HepG2 (cell line): ENCODE measurements around the gene DOCK4. TPM values are rescaled to one million over a fixed set of nuclear protein-coding genes. Genes with fewer than 3 reads are reported as not detected.
A peak's percentile ranks its signal among the peaks of the same experiment; 100 is the strongest.

ENCODE experiments used
- ATAC-seq: fragments of 200-7000 bp; cut with Tn5 transposase; 3 replicates; pipeline ENCODE4 v1.9.1; 2020; ENCODE audit warnings: mild to moderate bottlenecking, moderate library complexity
- BruUV-seq: library from RNA; stranded (reverse); fragments of 400-500 nt; replicated peaks from 2 replicates; lab custom pipeline; 2021; lab: Mats Ljungman, UMichigan
- CTCF ChIA-PET: fragments of 300-600 bp; formaldehyde crosslinking; extraction: SDS; loops from one replicate; lab custom pipeline; 2021; ENCODE audit warnings: low total read pairs, inconsistent platforms, low intra/inter-chr PET ratio; lab: Yijun Ruan, JAX
- POLR2A ChIA-PET: fragments of 350-600 bp; sonication (Branson Sonifier 250); formaldehyde crosslinking; loops from one replicate; lab custom pipeline; 2020; ENCODE audit warnings: antibody characterized with exemption, inconsistent platforms; lab: Yijun Ruan, JAX
- DNase-seq: peaks from one replicate; pipeline ENCODE4 v3.0.0-alpha.2; 2015; ENCODE audit warnings: low spot score
- FAIRE-seq: peaks from 3 replicates; lab custom pipeline; 2011; peaks lifted over from hg19 to GRCh38; lab: Jason Lieb, UNC
- H2AFZ ChIP-seq: one replicate; pipeline ENCODE4 v1.6.1; 2011; ENCODE audit warnings: low read length, inconsistent platforms
- H3K27ac ChIP-seq: fragments of 300-600 bp; 3 replicates; pipeline ENCODE4 v1.8.0; 2011; ENCODE audit warnings: mixed run types, mild to moderate bottlenecking, mixed read lengths, low read length, inconsistent platforms; ENCODE audit not compliant: insufficient read depth; ENCODE audit errors: extremely low read length
- H3K27me3 ChIP-seq, 2 experiments: fragments of 200-600 bp in 1 of 2; 2 replicates in 1 of 2; 3 replicates in 1 of 2; pipeline versions ENCODE4 v1.6.0 to v1.8.0; 2011; ENCODE audit warnings: low read length in 2 of 2, mild to moderate bottlenecking in 2 of 2, moderate library complexity in 2 of 2, inconsistent platforms in 1 of 2; ENCODE audit not compliant: insufficient read depth in 2 of 2, control insufficient read depth in 1 of 2
- H3K36me3 ChIP-seq, 2 experiments: fragments of 200-600 bp in 1 of 2; replicated peaks in 1 of 2; 2 replicates in 1 of 2; 3 replicates in 1 of 2; pipeline versions ENCODE4 v1.5.1 to v1.8.0; 2011; ENCODE audit warnings: low read length in 2 of 2, inconsistent platforms in 1 of 2; ENCODE audit not compliant: insufficient read depth in 2 of 2, control insufficient read depth in 1 of 2
- H3K4me1 ChIP-seq: 2 replicates; pipeline ENCODE4 v1.5.1; 2012; ENCODE audit warnings: low read length, inconsistent platforms; ENCODE audit not compliant: insufficient read depth
- H3K4me2 ChIP-seq: 2 replicates; pipeline ENCODE4 v1.6.0; 2011; ENCODE audit warnings: low read depth, low read length, inconsistent platforms
- H3K4me3 ChIP-seq, 3 experiments: fragments of 200-600 bp in 1 of 3; sonication (generic), shearing (Covaris generic) in 1 of 3; replicated peaks in 1 of 3; 2 replicates each; pipeline ENCODE4 v1.5.1; 2011 to 2016; ENCODE audit warnings: low read length in 3 of 3, inconsistent platforms in 2 of 3, low read depth in 2 of 3, mild to moderate bottlenecking in 2 of 3, control low read depth in 1 of 3, mixed read lengths in 1 of 3; ENCODE audit not compliant: insufficient read depth in 1 of 3
- H3K79me2 ChIP-seq: one replicate; pipeline ENCODE4 v1.6.1; 2011; ENCODE audit warnings: low read length, inconsistent platforms; ENCODE audit not compliant: insufficient read depth
- H3K9ac ChIP-seq: 2 replicates; pipeline ENCODE4 v1.6.0; 2011; ENCODE audit warnings: mild to moderate bottlenecking, low read depth, low read length, inconsistent platforms; ENCODE audit not compliant: insufficient read depth
- H3K9me3 ChIP-seq: 2 replicates; pipeline ENCODE4 v1.5.1; 2012; ENCODE audit warnings: mild to moderate bottlenecking, low read length
- H4K20me1 ChIP-seq: 2 replicates; pipeline ENCODE4 v1.6.0; 2011; ENCODE audit warnings: inconsistent platforms, mild to moderate bottlenecking, low read length, moderate library complexity; ENCODE audit not compliant: insufficient read depth
- BCL6 ChIP-seq: IDR thresholded peaks from 2 replicates; pipeline ENCODE4 v1.6.1; 2016; ENCODE audit warnings: missing genetic modification reagents, missing compliant biosample characterization
- CEBPG ChIP-seq: IDR thresholded peaks from 2 replicates; pipeline ENCODE4 v1.6.1; 2016
- CHD4 ChIP-seq: fragments of 200-600 bp; sonication (generic); IDR thresholded peaks from 2 replicates; pipeline ENCODE4 v1.7.0; 2017; ENCODE audit warnings: mild to moderate bottlenecking, low read length, borderline replicate concordance
- EZH2 ChIP-seq: conservative IDR thresholded peaks from 2 replicates; pipeline ENCODE4 v1.6.1; 2012; ENCODE audit warnings: mild to moderate bottlenecking, low read depth, low read length, moderate library complexity
- HDAC2 ChIP-seq: sonication (generic); formaldehyde crosslinking; IDR thresholded peaks from 2 replicates; pipeline ENCODE4 v1.4.0; 2020; ENCODE audit warnings: missing genetic modification reagents
- HOXA5 ChIP-seq: sonication (generic); formaldehyde crosslinking; IDR thresholded peaks from 2 replicates; pipeline ENCODE4 v1.4.0; 2020; ENCODE audit warnings: missing genetic modification reagents
- NFIC ChIP-seq: IDR thresholded peaks from 2 replicates; pipeline ENCODE4 v1.6.1; 2012; ENCODE audit warnings: mild to moderate bottlenecking, low read length, inconsistent platforms
- NR3C1 ChIP-seq: sonication (generic); formaldehyde crosslinking; IDR thresholded peaks from 2 replicates; pipeline ENCODE4 v1.4.0; 2020; ENCODE audit warnings: missing genetic modification reagents
- SP140L ChIP-seq: sonication (generic); formaldehyde crosslinking; IDR thresholded peaks from 2 replicates; pipeline ENCODE4 v1.4.0; 2020; ENCODE audit warnings: missing genetic modification reagents, borderline replicate concordance
- TBX2 ChIP-seq: sonication (generic); formaldehyde crosslinking; IDR thresholded peaks from 2 replicates; pipeline ENCODE4 v1.5.0; 2020; ENCODE audit warnings: missing genetic modification reagents, mild to moderate bottlenecking, borderline replicate concordance
- ZNF3 ChIP-seq: IDR thresholded peaks from 2 replicates; pipeline ENCODE4 v1.7.0; 2017; ENCODE audit warnings: inconsistent platforms
- ZNF792 ChIP-seq: IDR thresholded peaks from 2 replicates; pipeline ENCODE4 v1.6.1; 2016
- ZSCAN22 ChIP-seq: sonication (generic); formaldehyde crosslinking; IDR thresholded peaks from 2 replicates; pipeline ENCODE4 v1.4.0; 2020; ENCODE audit warnings: mild to moderate bottlenecking, missing genetic modification reagents
- in situ Hi-C: cut with HindIII; loops from 2 replicates; pipeline ENCODE4 v1.10.0; 2017; ENCODE audit warnings: low pct_unique_long_range_greater_than_20kb; ENCODE audit not compliant: extremely low pct_ligation_motif_present
- intact Hi-C: fragments of 100-400 bp; cut with micrococcal nuclease; formaldehyde crosslinking; loops from one replicate; pipeline ENCODE4 v1.10.0; 2022; ENCODE audit not compliant: unreplicated experiment
- polyA plus RNA-seq, 8 experiments: library from polyadenylated mRNA; depleted of rRNA in 3 of 8; stranded (reverse) in 7 of 8; unstranded in 1 of 8; fragments of >200 nt; fragmentation: Illumina TruSeq in 4 of 8; extraction: Trizol in 4 of 8; gene quantifications; 2 replicates each; pipeline versions ENCODE4 v1.2.1 to v1.2.3, GENCODE V29; 2011 to 2016; ENCODE audit warnings: low read depth in 4 of 8, missing spikeins in 1 of 8, mixed read lengths in 1 of 8; ENCODE audit not compliant: insufficient read depth in 1 of 8
- total RNA-seq, 5 experiments: library from RNA; depleted of rRNA; stranded (reverse); fragments of >200 nt; fragmentation: Illumina TruSeq; extraction: Trizol; gene quantifications; 2 replicates each; pipeline ENCODE4 v1.2.3, GENCODE V29; 2016; ENCODE audit warnings: low read depth in 1 of 5
- TF ChIP-seq, protein P1 (sequence below): IDR thresholded peaks from 2 replicates; pipeline ENCODE4 v1.6.1; 2016; ENCODE audit warnings: mild to moderate bottlenecking
- TF ChIP-seq, protein P2 (sequence below): IDR thresholded peaks from 2 replicates; pipeline ENCODE4 v1.6.1; 2016
- TF ChIP-seq, protein P3 (sequence below): sonication (generic); formaldehyde crosslinking; IDR thresholded peaks from 2 replicates; pipeline ENCODE4 v1.9.0; 2022; ENCODE audit warnings: missing genetic modification reagents, mild to moderate bottlenecking, borderline replicate concordance
- TF ChIP-seq, protein P4 (sequence below): sonication (generic); formaldehyde crosslinking; IDR thresholded peaks from 2 replicates; pipeline ENCODE4 v1.5.0; 2020; ENCODE audit warnings: mild to moderate bottlenecking, missing genetic modification reagents

DOCK4 gene
- total and polyA plus RNA-seq, 2 of the 13 experiments (the other 11 are each of a cell fraction or from before 2014, with no cell fraction given) = 13.5 to 17.4 TPM

DNA sequence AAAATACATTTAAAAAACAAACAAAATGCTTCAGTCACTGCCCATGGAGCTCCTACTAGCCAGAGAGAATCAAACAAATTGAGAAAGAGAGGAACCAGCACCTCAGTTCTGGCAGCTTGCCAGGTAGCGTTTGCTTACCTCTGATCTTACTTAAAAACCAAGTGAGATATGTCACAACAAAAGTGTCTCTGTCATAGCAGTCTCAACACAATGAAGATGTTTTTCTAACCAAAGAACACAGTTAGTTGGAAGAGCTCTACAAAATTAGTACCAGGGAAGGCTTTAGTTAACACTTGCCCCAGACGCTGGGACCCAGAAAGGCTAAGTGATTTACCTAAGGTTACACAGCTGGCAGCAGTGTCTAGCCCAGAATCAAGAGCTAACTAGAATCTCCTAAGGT lies 3.4 kb downstream of the DOCK4 start (continued):
- TF ChIP-seq, protein P1, sequence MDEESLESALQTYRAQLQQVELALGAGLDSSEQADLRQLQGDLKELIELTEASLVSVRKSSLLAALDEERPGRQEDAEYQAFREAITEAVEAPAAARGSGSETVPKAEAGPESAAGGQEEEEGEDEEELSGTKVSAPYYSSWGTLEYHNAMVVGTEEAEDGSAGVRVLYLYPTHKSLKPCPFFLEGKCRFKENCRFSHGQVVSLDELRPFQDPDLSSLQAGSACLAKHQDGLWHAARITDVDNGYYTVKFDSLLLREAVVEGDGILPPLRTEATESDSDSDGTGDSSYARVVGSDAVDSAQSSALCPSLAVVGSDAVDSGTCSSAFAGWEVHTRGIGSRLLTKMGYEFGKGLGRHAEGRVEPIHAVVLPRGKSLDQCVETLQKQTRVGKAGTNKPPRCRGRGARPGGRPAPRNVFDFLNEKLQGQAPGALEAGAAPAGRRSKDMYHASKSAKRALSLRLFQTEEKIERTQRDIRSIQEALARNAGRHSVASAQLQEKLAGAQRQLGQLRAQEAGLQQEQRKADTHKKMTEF = 0 out of 2 replicates have a peak, but pooled peaks have one; percentile 29
- TF ChIP-seq TBX2 (CRISPR knock-in tag) = peak; percentile 71; the same call in 1 of the 2 replicates
- TF ChIP-seq NFIC = peak; percentile 89
- 0 out of 2 replicates have a peak, but pooled peaks have one; percentile 12 for TF ChIP-seq ZNF792 (CRISPR knock-in tag)
- 0 out of 2 replicates have a peak, but pooled peaks have one; percentile 49 for TF ChIP-seq ZNF3 (CRISPR knock-in tag)
- peak; percentile 34; the same call in 1 of the 2 replicates for TF ChIP-seq BCL6 (CRISPR knock-in tag)
- TF ChIP-seq, protein P2, sequence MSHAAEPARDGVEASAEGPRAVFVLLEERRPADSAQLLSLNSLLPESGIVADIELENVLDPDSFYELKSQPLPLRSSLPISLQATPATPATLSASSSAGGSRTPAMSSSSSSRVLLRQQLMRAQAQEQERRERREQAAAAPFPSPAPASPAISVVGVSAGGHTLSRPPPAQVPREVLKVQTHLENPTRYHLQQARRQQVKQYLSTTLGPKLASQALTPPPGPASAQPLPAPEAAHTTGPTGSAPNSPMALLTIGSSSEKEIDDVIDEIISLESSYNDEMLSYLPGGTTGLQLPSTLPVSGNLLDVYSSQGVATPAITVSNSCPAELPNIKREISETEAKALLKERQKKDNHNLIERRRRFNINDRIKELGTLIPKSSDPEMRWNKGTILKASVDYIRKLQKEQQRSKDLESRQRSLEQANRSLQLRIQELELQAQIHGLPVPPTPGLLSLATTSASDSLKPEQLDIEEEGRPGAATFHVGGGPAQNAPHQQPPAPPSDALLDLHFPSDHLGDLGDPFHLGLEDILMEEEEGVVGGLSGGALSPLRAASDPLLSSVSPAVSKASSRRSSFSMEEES (CRISPR knock-in tag) = no peak
- peak; percentile 35; the same call in 1 of the 2 replicates for TF ChIP-seq HDAC2 (CRISPR knock-in tag)
- TF ChIP-seq CEBPG (CRISPR knock-in tag) = peak; percentile 54; the same call in 1 of the 2 replicates

DNA sequence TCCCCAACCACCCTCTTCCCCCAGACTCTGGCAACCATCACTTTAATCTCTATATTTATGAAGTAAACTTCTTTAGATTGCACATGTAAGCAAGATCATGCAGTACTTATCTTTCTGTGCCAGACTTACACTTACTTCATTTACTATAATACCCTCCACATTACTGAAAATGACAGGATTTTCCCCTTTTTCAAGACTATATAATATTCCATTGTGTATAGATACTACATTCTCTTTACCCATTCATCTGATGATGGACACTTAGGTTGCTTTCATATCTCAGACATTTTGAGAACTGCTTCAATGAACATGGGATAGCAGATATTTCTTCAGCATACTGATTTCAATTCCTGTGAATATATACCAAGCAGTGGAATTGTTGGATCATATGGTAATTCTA lies 4.4 kb downstream of the DOCK4 start:
- peaks cover 89% of the 10 kb centered on the region for H3K79me2 ChIP-seq
- no peaks in the 10 kb centered on the region; a peak in 1 of 5 replicates for H3K27me3 ChIP-seq
- H3K4me3 ChIP-seq = no peak overlapping the region
- ChIA-PET CTCF (no interaction called here), POLR2A (interaction anchor here (1.0 to 1.6 kb wide), 3 partner anchors 8 to 248 kb away, joined by 3 to 10 read pairs (median 3); partner anchors contain the start of gene IFRD1)
- ATAC-seq (no peak), DNase-seq (no peak), FAIRE-seq (no peak)
- no peaks in the 10 kb centered on the region for H3K36me3 ChIP-seq
- H3K4me1 ChIP-seq = peaks cover 55% of the 10 kb centered on the region
- no peak overlapping the region for H3K27ac ChIP-seq
- H3K9me3 ChIP-seq = no peaks in the 10 kb centered on the region
- BruUV-seq = no TSS peak
- in situ Hi-C loops (no loop called here), intact Hi-C loops (loop anchor here (10.0 kb wide), 2 partner anchors 197 to 213 kb away; no protein-coding TSS in a partner anchor)
- no peak overlapping the region for H2AFZ ChIP-seq
- H3K4me2 ChIP-seq = no peak overlapping the region
- no peaks in the 10 kb centered on the region; the same call in 1 of the 2 replicates for H4K20me1 ChIP-seq
- no peak overlapping the region for H3K9ac ChIP-seq
- TF ChIP-seq, protein P3, sequence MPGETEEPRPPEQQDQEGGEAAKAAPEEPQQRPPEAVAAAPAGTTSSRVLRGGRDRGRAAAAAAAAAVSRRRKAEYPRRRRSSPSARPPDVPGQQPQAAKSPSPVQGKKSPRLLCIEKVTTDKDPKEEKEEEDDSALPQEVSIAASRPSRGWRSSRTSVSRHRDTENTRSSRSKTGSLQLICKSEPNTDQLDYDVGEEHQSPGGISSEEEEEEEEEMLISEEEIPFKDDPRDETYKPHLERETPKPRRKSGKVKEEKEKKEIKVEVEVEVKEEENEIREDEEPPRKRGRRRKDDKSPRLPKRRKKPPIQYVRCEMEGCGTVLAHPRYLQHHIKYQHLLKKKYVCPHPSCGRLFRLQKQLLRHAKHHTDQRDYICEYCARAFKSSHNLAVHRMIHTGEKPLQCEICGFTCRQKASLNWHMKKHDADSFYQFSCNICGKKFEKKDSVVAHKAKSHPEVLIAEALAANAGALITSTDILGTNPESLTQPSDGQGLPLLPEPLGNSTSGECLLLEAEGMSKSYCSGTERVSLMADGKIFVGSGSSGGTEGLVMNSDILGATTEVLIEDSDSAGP (CRISPR knock-in tag) = no peak
- TF ChIP-seq CHD4 (no peak), EZH2 (no peak), ZNF3 (CRISPR knock-in tag) (no peak), NR3C1 (no peak), HOXA5 (no peak), ZSCAN22 (CRISPR knock-in tag) (no peak), SP140L (CRISPR knock-in tag) (no peak)
- TF ChIP-seq, protein P4, sequence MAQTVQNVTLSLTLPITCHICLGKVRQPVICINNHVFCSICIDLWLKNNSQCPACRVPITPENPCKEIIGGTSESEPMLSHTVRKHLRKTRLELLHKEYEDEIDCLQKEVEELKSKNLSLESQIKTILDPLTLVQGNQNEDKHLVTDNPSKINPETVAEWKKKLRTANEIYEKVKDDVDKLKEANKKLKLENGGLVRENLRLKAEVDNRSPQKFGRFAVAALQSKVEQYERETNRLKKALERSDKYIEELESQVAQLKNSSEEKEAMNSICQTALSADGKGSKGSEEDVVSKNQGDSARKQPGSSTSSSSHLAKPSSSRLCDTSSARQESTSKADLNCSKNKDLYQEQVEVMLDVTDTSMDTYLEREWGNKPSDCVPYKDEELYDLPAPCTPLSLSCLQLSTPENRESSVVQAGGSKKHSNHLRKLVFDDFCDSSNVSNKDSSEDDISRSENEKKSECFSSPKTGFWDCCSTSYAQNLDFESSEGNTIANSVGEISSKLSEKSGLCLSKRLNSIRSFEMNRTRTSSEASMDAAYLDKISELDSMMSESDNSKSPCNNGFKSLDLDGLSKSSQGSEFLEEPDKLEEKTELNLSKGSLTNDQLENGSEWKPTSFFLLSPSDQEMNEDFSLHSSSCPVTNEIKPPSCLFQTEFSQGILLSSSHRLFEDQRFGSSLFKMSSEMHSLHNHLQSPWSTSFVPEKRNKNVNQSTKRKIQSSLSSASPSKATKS = no peak
